Amniotic epithelial cell (primary cell): ENCODE results near the gene RPEL1.
"Not testable (repeated sequence)": the region's sequence is repeated elsewhere in the genome, so short reads cannot be mapped to it uniquely, and the experiment has no call there.

Experiments used
- DNase-seq: peaks from one replicate; pipeline ENCODE4 v3.0.0-alpha.2; 2010; ENCODE audit warnings: low read depth

The RPEL1 gene

DNA sequence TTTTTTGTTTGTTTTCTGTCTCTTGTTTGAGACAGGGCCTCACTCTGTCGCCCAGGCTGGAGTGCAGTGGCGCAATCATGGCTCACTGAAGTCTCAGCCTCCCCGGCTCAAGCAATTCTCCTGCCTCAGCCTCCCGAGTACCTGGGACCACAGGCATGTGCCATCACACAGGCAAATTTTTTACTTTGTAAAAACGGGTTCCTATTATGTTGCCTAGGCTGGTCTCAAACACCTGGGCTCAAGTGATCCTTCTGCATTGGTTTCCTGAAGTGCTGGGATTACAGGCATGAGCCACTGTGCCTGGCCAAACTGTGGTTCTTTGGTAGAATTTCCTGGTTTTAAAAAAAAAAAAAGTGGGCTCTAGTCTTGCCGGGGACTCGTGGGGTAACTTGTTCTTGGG, at the start of gene RPEL1:
TSS of gene RPEL1 (plus strand) at position 301 of the 400 bp plus-strand sequence. CDS start 110 bp downstream, outside the sequence.
- DNase-seq: not testable (repeated sequence)

DNA sequence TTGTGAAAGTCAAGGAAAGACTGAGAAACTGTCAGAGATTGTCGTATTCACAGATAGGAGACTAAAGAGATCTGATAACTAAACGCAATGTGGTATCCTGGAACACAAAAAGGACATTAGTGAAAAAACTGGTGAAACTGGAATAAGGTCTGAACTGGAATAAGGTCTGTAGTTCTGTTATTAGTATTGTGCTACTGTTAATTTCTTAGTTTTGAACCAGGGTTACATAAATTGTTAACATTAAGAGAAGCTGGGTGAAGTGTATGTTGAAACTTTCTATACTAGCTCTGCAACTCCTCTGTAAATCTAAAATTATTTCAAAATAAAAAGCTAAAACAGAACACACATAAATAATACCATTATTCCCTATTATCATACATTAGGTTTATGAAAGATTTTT, 49.2 kb upstream of the RPEL1 start:
- DNase-seq: no peak

DNA sequence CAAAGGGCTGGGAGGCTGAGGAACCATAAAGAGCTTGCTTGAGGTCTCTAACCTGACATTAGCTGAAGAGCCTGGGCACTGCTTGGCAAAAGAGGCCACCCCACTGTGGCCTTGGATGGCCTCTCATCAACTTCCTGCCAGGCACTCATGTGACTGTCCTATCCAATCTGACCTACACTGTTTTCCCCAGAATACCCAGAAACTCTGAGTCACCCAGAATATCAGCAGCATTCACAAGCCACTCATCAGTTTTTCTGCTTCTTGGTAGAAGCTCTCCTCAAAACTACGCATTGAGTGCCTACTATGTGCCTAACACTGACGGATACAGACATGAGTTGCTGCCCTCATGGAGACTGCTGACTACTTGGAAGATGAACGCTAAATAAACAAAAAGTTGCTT, 48.5 kb upstream of the RPEL1 start:
- DNase-seq: peak; percentile 84

DNA sequence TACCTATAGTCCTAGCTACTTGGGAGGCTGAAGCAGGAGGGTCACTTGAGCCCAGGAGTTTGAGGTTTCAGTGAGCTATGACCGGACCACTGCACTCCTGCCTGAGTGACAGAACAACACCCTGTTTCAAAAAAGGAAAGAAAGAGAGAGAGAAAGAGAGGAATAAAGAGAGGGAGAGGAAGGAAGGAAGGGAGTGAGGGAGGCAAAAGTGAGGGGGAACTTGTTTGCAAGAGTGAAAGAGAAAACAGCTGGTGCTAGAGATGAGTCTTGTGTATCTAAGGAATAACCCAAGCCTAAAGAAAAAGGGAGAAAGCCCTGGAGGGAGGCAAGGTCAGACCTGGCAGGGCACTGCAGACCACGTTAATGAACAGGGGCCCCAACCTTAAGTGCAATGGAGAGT, 47.8 kb upstream of the RPEL1 start:
- DNase-seq: no peak

DNA sequence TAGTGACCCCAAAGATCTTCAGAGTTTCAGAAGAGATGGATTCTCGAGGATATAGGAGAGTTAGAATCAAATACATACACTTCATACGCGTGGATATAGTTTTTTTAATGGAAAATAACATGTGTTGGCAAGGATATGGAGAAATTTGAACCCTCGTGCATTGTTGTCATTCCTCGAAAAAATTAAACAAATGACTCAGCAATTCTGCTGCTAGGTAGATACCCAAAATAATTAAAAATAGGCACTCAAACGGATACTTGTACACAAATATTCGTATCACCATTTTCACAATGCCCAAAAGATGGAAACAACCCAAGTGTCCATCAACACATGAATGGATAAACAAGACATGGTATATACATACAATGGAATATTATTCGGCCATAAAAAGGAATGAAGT, 47.0 kb upstream of the RPEL1 start:
- no peak for DNase-seq

DNA sequence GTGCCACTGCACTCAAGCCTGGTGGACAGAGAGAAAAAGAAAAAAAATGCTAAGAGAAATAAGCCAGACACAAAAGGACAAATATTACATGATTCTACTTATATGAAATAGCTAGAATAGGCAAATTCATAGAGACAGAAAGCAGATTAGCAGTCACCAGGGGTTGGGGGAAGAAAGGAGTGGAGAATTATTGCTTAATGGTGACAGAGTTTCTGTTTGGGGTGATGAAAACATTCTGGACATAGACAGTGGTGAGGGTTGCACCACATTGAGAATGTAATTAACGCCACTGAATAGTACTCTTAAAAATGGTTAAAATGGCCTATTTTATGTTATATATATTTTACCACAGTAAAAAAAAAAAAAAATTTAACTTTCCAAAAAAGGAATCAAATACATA, 46.2 kb upstream of the RPEL1 start:
- DNase-seq: no peak

DNA sequence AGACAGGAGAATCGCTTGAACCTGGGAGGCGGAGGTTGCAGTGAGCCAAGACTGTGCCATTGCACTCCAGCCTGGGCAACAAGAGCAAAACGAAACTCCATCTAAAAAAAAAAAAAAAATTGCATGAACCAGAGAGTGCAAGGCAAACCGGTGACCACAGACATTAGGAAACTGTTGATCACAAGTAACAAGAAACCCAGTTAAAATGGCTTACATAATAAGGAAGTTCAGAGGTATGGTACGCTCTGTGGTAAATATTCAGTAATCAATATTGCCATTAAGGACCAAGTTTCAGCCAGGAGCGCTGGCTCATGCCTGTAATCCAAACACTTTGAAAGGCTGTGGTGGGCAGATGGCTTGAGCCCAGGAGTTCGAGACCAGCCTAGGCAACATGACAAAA, 43.4 kb upstream of the RPEL1 start:
- DNase-seq: no peak

DNA sequence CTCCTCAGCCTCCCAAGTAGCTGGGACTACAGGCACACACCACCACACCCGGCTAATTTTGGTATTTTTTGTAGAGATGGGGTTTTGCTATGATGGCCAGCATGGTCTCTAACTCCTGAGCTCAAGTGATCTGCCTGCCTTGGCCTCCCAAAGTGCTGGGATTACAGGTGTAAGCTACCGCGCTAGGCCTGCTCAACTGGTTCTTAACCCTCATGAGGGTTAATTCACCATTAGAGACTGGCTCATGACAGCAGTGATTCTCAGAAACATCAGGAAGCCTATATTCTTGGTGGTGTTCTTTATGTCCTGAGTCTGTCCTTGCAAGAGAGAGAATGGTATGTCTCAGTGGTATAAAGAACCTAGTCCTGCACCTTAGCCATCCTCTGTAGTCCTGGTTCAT, 42.2 kb upstream of the RPEL1 start:
- no peak for DNase-seq

DNA sequence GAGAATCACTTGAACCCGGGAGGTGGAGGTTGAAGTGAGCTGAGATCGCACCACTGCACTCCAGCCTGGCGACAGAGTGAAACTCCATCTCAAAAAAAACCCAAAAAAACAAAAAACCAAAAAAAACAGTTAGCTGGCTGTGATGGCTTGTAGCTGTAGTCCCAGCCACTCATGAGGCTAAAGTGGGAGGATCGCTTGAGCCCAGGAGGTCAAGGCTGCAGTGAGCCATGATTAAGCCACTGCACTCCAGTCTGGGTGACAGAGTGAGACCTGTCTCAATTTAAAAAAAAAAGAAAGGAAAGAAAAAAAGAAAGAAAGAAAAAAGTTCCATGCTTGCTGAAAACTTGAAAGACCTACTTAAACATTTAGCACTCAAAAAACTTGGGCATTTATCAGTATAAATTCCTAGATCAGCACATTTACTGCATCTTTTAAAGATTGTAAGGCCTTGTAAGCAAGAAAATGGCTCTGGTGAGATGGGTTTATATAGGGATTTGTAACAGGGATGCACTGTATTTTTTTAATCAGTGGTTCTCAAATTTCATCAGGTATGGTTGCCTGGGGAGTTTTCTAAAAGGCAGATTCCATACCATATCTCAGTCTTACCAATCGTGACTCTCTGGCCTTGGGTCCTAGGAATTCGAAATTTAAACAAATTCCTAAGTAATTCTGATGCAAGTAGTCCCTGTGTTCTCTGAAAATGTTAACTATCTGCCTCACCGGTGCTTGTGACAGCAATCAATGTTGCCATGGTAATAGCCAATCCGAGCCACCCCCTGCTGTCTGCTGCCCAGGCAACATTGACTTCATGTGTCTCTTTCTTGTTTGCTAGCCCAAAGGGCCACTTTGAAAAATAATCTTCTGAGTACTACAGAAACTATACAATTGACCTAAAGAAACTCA, 41.1 kb upstream of the RPEL1 start:
- DNase-seq: no peak

DNA sequence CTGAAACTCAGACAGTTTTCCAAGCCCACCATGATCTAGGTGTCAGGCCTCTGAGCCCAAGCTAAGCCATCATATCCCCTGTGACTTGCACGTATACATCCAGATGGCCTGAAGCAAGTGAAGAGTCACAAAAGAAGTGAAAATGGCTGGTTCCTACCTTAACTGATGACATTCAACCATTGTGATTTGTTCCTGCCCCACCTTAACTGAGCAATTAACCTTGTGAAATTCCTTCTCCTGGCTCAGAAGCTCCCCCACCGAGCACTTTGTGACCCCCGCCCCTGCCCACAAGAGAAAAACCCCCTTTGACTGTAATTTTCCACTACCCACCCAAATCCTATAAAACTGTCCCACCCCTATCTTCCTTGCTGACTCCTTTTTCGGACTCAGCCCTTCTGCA, 40.3 kb upstream of the RPEL1 start:
- DNase-seq: not testable (repeated sequence)

DNA sequence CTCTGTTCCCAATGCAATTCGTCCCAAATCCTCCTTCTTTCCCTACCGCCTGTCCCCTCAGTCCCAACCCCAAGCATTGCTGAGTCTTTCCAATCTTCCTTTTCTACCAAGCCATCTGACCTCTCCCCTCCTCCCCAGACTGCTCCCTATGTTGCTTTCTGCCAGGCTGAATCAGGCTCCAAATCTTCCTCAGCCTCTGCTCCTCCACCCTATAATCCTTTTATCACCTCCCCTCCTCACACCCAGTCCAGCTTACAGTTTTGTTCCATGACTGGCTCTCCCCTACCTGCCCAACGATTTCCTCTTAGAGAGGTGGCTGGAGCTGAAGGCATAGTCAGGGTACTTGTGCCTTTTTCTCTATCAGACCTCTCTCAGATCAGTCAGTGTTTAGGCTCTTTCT, 39.0 kb upstream of the RPEL1 start:
- DNase-seq: not testable (repeated sequence)

DNA sequence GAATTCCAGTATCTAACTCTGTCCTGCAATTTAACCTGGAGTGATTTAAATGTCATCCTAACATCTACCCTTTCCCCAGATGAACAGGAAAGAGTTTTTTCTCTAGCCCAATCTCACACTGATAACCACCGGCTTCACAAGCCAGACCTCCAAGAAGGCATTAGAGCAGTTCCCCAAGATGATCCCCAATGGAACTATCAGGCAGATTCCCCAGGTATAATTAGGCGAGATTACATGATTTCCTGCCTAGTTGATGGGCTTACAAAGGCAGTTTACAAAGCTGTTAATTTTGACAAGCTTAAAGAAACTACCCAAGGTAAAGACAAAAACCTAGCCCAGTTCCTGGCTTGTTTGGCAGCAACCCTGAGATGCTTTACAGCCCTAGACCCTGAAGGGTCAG, 38.5 kb upstream of the RPEL1 start:
- no peak for DNase-seq

DNA sequence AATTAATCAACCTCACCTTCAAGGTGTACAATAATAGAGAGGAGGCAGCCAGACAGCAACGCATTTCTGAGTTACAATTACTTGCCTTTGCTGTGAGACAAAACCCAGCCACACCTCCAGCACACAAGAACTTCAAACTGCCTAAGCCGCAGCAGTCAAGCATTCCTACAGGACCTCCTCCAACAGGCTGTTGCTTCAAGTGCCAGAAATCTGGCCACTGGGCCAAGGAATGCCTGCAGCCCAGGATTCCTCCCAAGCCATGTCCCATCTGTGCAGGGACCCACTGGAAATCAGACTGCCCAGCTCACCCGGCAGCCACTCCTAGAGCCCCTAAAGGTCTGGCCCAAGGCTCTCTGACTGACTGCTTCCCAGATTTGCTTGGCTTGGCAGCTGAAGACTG, 38.0 kb upstream of the RPEL1 start:
- not testable (repeated sequence) for DNase-seq

DNA sequence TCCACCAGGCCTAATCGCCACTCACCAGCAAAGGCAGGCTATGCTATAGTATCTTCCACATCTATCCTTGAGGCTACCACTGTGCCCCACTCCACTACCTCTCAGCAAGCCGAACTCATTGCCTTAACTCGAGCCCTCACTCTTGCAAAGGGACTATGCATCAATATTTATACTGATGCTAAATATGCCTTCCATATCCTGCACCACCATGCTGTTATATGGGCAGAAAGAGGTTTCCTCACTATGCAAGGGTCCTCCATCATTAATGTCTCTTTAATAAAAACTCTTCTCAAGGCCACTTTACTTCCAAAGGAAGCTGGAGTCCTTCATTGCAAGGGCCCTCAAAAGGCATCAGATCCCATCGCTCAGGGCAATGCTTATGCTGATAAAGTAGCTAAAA, 35.4 kb upstream of the RPEL1 start:
- not testable (repeated sequence) for DNase-seq

DNA sequence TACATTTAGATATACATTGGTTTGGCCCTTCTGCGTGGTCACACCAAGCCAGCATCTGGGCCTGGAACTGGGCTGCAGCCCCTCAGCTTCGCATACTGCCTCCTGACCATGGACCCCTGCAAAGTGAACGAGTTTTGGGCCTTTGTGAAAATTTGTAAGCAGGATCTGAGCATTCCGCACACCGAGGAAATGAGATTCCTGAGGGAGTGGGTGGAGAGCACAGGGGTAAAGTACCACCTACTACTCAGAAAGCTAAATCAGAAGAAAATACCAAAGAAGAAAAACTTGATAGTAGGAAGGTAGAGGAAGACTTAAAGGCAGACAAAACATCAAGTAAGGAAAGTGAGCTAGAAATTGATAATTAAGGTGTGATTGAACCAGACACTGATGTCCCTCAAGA, 30.1 kb upstream of the RPEL1 start:
- no peak for DNase-seq

DNA sequence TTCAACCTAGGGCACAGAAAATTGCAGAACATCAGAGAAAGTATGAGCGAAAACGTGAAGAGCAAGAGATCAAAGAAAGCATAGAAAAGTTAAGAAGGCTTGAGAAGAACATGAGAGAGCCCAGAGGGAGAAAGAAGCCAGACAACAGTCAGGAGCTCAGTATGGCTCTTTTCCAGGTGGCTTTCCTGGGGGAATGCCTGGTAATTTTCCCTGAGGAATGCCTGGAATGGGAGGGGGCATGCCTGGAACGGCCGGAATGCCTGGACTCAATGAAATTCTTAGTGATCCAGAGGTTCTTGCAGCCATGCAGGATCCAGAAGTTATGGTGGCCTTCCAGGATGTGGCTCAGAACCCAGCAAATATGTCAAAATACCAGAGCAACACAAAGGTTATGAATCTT, 29.3 kb upstream of the RPEL1 start:
- DNase-seq: not testable (repeated sequence)

DNA sequence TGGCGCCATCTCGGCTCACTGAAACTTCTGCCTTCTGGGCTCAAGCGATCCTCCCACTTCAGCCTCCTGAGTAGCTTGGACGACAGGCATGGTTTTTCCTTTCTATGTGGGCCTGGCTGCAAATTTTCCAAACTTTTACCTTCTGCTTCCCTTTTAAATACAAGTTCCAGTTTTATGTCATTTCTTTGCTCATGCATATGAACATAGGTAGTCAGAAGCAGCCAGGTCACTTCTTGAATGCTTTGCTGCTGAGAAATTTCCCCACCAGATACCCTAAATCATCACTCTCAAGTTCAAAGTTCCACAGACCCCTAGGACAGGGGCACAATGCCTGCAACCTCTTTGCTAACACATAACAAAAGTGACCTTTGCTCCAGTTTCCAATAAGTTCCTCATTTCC, 21.6 kb upstream of the RPEL1 start:
- DNase-seq: no peak

DNA sequence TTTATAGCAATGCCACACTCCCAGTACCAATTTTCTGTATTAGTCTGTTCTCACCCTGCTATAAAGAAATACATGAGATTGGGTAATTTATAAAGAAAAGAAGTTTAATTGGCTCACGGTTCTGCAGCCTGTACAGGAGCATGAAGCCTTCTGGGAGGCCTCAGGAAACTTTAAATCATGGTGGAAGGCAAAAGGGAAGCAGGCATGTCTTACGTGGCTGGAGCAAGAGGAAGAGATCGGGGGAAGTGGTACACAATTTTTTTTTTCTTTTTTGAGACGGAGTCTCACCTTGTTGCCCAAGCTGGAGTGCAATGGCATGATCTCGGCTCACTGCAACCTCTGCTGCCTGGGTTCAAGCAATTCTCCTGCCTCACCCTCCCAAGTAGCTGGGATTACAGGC, 21.0 kb upstream of the RPEL1 start:
- DNase-seq: not testable (repeated sequence)

DNA sequence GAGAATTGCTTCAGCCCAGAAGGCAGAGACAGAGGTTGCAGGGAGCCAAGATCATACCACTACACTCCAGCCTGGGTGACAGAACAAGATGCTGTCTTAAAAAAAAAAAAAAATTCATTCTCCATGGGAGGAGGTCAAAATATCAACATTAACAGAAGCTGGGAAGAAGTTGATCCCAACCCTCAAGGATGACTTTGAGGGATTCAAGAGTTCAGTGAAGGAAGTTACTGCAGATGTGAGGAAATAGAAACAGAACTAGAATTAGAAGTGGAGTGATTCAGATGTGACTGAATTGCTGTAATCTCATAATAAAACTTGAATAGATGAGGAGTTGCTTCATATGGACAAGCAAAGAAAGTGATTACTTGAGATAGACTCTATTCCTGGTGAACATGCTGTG, 19.7 kb upstream of the RPEL1 start:
- DNase-seq: no peak

DNA sequence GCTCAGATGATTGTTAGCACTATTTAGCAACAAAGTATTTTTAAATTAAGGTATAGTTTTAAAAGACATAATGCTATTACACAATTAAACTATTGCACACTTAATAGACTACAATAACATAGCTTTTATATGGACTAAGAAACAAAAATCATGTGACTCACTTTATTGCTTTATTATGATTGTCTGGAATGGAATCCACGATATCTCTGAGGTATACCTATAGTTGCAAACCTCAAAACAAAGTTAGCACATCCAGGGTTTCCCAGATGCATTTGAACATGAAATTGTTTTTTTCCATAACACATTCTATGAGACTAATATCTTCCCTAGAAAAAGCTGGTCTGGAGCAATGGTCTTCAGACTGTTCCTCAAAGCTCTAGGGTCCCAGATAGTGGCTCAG, 18.3 kb upstream of the RPEL1 start:
- DNase-seq: peak; percentile 72

DNA sequence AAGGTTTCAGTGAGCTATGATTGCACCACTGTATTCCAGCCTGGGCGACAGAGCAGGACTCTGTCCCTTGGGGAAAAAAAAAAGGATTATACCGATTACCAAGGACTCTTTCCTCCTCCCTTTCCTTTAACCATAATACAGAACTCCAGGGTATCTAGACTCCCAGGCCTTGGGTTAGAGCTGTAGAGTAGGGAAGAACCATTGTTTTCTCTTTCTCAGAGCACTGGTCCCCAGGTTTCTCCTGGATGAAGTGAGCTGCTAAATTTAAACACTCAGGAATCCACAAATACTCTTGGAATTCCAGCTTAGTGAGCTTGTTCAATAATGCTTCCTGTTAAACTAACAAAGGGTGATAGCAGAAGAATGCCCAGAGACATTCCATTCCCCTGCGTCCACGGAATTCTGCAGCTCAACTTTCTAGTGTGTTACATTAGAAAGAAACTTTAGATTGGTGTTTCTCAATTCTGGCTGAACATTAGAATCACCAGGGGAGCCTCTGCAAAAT, 14.6 kb upstream of the RPEL1 start:
- DNase-seq: peak; percentile 96

DNA sequence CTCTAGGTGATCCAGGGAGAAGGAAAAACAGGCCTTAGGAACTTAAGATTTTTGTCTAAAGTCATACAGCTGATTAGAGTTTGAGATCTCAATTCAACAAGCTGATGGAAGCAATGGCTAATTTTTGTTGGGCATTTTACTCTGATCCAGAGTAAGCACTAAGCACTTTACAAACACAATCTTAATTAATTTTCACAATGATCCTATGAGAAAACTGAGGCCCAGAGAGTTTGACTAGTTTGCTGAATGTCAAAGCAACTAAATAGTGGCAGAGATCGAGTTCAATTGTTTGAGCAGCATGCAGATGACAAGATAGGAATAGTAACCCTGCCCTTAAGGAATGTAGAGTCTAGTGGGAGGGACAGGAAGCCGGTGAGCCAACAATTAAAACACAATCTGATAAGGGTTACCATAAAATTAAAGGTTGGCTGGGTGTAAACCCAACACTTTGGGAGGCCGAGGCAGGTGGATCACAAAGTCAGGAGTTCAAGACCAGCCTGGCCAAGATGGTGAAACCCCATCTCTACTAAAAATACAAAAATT, 13.5 kb upstream of the RPEL1 start:
- DNase-seq: no peak

DNA sequence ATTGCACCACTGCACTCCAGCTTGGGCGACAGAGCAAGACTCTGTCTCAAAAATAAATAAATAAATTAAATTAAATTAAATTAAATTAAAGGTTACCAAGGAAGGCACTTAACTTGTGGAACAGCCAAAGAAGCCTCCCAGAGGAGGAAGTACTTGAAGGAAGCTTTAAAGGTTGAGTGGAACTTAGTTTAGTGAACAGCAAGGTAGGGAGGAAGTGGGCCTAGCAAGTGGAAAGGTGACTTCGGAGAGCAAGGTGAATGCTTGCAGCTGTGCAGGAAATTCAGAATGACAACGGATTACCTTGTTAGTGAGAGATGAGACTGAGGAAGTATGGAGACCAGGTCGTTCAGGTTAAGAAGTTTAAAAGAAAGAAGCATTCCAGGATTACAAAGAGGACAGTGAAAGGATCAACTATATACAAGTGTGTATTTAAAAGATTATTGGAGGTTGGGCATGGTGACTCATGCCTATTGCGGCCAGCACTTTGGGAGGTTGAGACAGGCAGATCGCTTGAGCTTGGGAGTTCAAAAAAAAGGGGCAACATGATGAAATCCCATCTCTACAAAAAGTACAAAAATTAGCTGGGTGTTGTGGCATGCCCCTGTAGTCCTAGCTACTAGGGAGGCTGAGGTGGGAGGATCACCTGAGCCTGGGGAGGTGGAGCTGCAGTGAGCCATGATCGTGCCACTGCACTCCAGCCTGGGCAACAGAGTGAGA, 12.8 kb upstream of the RPEL1 start:
- peak; percentile 66 for DNase-seq
